Fibroblast of the conjunctiva (primary cell): ENCODE data around the gene PPP2R5B.
"Not testable (repeated sequence)": the region's sequence is repeated elsewhere in the genome, so short reads cannot be mapped to it uniquely, and the experiment has no call there.

Experiments used
- DNase-seq: peaks from one replicate; pipeline ENCODE4 v3.0.0-alpha.2; 2010; ENCODE audit warnings: low read depth

The PPP2R5B gene

GRCh38 chr11:64976651-64977050 is 52.2 kb downstream of the PPP2R5B start:
- DNase-seq, result no peak

GRCh38 chr11:64983339-64983738 is 58.9 kb downstream of the PPP2R5B start:
- not testable (repeated sequence) for DNase-seq
